ENCODE results near the gene ITGB3BP.

DNA sequence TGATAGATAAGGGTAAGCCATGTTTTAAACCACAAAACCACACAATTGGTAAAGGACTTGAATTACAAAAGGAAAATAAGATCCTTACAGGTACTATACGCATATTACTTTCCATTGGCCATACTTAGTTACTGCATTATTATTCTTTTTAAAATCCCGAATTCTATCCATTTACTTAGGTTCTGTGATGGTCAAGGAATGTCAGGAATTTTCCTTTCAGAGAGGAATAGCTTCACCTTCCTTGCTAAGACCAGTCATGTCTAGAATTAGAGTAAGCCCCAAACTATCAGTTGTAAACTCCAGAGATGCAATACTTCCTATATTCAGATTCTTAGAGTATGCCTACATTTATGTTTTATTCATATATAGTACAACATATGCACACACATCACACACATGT is 14.0 kb upstream of the ITGB3BP start:
- no peak for TF ChIP-seq CTCF (IDR thresholded peaks at IDR 0.05)
- TF ChIP-seq POLR2A (IDR thresholded peaks at IDR 0.05), result no peak

Data from Peyer's patch (tissue), 4 donors.